WTC11 (cell line): ENCODE data around the gene ROMO1. TPM values are rescaled to one million over a fixed set of nuclear protein-coding genes. Genes with fewer than 3 reads are reported as not detected.
A peak's percentile ranks its signal among the peaks of the same experiment; 100 is the strongest.

ENCODE experiments used
- ATAC-seq: fragments of 200-7000 bp; cut with Tn5 transposase; 2 replicates; pipeline ENCODE4 v1.10.0; 2021; ENCODE audit warnings: mild to moderate bottlenecking, moderate library complexity
- CTCF ChIA-PET: fragments of 300-600 bp; sonication (Branson Sonifier 250); formaldehyde crosslinking; loops from one replicate; lab custom pipeline; 2021; ENCODE audit warnings: antibody characterized with exemption; lab: Charles Lee
- POLR2A ChIA-PET: fragments of 350-600 bp; sonication (Branson Sonifier 250); formaldehyde crosslinking; loops from one replicate; lab custom pipeline; 2021; ENCODE audit warnings: antibody characterized with exemption; lab: Charles Lee
- DNase-seq: peaks from one replicate; pipeline ENCODE4 v3.0.0; 2021; ENCODE audit warnings: low spot score
- H3K27ac Mint-ChIP-seq: 2 replicates; pipeline ENCODE4 v1.8.0; 2021; ENCODE audit warnings: mixed read lengths
- H3K27me3 Mint-ChIP-seq: 2 replicates; pipeline ENCODE4 v1.8.0; 2021; ENCODE audit warnings: low read depth, mild to moderate bottlenecking, moderate library complexity, mixed read lengths
- H3K36me3 Mint-ChIP-seq: 2 replicates; pipeline ENCODE4 v1.8.0; 2021; ENCODE audit warnings: mixed read lengths
- H3K4me1 Mint-ChIP-seq: 2 replicates; pipeline ENCODE4 v1.8.0; 2022; ENCODE audit warnings: mixed read lengths
- H3K4me3 Mint-ChIP-seq: 2 replicates; pipeline ENCODE4 v1.8.0; 2021; ENCODE audit warnings: mild to moderate bottlenecking, moderate library complexity, mixed read lengths
- H3K9me3 Mint-ChIP-seq: 2 replicates; pipeline ENCODE4 v1.8.0; 2021; ENCODE audit warnings: mixed read lengths
- ATF1 ChIP-seq: sonication (generic); formaldehyde crosslinking; IDR thresholded peaks from 2 replicates; pipeline ENCODE4 v1.8.1; 2023; ENCODE audit warnings: mild to moderate bottlenecking, moderate library complexity, missing genetic modification reagents
- ESRRA ChIP-seq: sonication (generic); formaldehyde crosslinking; IDR thresholded peaks from 2 replicates; pipeline ENCODE4 v1.8.1; 2022; ENCODE audit warnings: mild to moderate bottlenecking, missing genetic modification reagents, borderline replicate concordance
- GABPB1 ChIP-seq: sonication (generic); formaldehyde crosslinking; IDR thresholded peaks from 2 replicates; pipeline ENCODE4 v1.8.1; 2023; ENCODE audit warnings: mild to moderate bottlenecking, missing genetic modification reagents
- JUN ChIP-seq: sonication (generic); formaldehyde crosslinking; IDR thresholded peaks from 2 replicates; pipeline ENCODE4 v1.8.0; 2023; ENCODE audit warnings: mild to moderate bottlenecking, missing genetic modification reagents
- KAT7 ChIP-seq: sonication (generic); formaldehyde crosslinking; IDR thresholded peaks from 2 replicates; pipeline ENCODE4 v1.8.1; 2023; ENCODE audit warnings: missing genetic modification reagents, mild to moderate bottlenecking, borderline replicate concordance
- NFATC4 ChIP-seq: fragments of 250-450 bp; sonication (Bioruptor Pico); IDR thresholded peaks from 2 replicates; pipeline ENCODE4 v1.9.0; 2021; ENCODE audit warnings: mild to moderate bottlenecking
- NR2C2 ChIP-seq: sonication (generic); formaldehyde crosslinking; IDR thresholded peaks from 2 replicates; pipeline ENCODE4 v1.8.0; 2022; ENCODE audit warnings: mild to moderate bottlenecking, missing genetic modification reagents
- NR3C1 ChIP-seq: sonication (generic); formaldehyde crosslinking; conservative IDR thresholded peaks from 2 replicates; pipeline ENCODE4 v1.8.1; 2023; ENCODE audit warnings: low read depth, mild to moderate bottlenecking, missing genetic modification reagents
- PRDM15 ChIP-seq: sonication (generic); formaldehyde crosslinking; IDR thresholded peaks from 2 replicates; pipeline ENCODE4 v1.8.0; 2022; ENCODE audit warnings: missing genetic modification reagents
- PRRX2 ChIP-seq: fragments of 250-450 bp; sonication (Bioruptor Pico); IDR thresholded peaks from 2 replicates; pipeline ENCODE4 v1.8.0; 2021; ENCODE audit warnings: mild to moderate bottlenecking
- TEAD4 ChIP-seq: sonication (generic); formaldehyde crosslinking; IDR thresholded peaks from 2 replicates; pipeline ENCODE4 v1.8.0; 2022; ENCODE audit warnings: mild to moderate bottlenecking, missing genetic modification reagents
- ZNF121 ChIP-seq: sonication (generic); formaldehyde crosslinking; IDR thresholded peaks from 2 replicates; pipeline ENCODE4 v1.8.0; 2023; ENCODE audit warnings: missing genetic modification reagents
- ZNF138 ChIP-seq: sonication (generic); formaldehyde crosslinking; conservative IDR thresholded peaks from 2 replicates; pipeline ENCODE4 v1.8.1; 2022; ENCODE audit warnings: mild to moderate bottlenecking, moderate library complexity, missing genetic modification reagents
- ZNF219 ChIP-seq: sonication (generic); formaldehyde crosslinking; IDR thresholded peaks from 2 replicates; pipeline ENCODE4 v1.8.0; 2023; ENCODE audit warnings: missing genetic modification reagents, mild to moderate bottlenecking, borderline replicate concordance
- total RNA-seq: library from RNA; stranded (reverse); gene quantifications from 3 replicates; pipeline ENCODE4 v1.2.3, GENCODE V29; 2021
- TF ChIP-seq, protein P1 (sequence below): sonication (generic); formaldehyde crosslinking; IDR thresholded peaks from 2 replicates; pipeline ENCODE4 v1.8.1; 2022; ENCODE audit warnings: missing genetic modification reagents, borderline replicate concordance
- TF ChIP-seq, protein P2 (sequence below): fragments of 250-450 bp; sonication (Bioruptor Pico); IDR thresholded peaks from 2 replicates; pipeline ENCODE4 v1.9.0; 2021; ENCODE audit warnings: mild to moderate bottlenecking, borderline replicate concordance

The ROMO1 gene
- total RNA-seq, 1 experiment from 2014 or later, result 213 TPM

- CTCF ChIA-PET, result interaction anchor here (1.7 kb wide), 1 partner anchor 33 kb away, joined by 4 read pairs; no protein-coding TSS in a partner anchor
- DNase-seq (no peak), ATAC-seq (peak; percentile 43)
- Mint-ChIP-seq H3K36me3 (peaks cover 25% of the 10 kb centered on the region), H3K4me1 (peaks cover 9% of the 10 kb centered on the region; the same call in 1 of the 2 replicates), H3K27ac (no peak overlapping the region), H3K4me3 (no peak overlapping the region), H3K9me3 (no peaks in the 10 kb centered on the region), H3K27me3 (no peaks in the 10 kb centered on the region)
- POLR2A ChIA-PET, result no interaction called here
- TF ChIP-seq PRDM15, result 0 out of 2 replicates have a peak, but pooled peaks have one; percentile 20
- TF ChIP-seq ESRRA (CRISPR knock-in tag), result no peak
Measured at GRCh38 chr20:35652641-35653429, 46.4 kb upstream of the ROMO1 start.

- no peaks in the 10 kb centered on the region for H3K27me3 Mint-ChIP-seq
- ChIA-PET CTCF (no interaction called here), POLR2A (no interaction called here)
- TF ChIP-seq, protein P1, sequence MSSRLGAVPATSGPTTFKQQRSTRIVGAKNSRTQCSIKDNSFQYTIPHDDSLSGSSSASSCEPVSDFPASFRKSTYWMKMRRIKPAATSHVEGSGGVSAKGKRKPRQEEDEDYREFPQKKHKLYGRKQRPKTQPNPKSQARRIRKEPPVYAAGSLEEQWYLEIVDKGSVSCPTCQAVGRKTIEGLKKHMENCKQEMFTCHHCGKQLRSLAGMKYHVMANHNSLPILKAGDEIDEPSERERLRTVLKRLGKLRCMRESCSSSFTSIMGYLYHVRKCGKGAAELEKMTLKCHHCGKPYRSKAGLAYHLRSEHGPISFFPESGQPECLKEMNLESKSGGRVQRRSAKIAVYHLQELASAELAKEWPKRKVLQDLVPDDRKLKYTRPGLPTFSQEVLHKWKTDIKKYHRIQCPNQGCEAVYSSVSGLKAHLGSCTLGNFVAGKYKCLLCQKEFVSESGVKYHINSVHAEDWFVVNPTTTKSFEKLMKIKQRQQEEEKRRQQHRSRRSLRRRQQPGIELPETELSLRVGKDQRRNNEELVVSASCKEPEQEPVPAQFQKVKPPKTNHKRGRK (CRISPR knock-in tag), result no peak
- TF ChIP-seq JUN (no peak), NR2C2 (CRISPR knock-in tag) (no peak), ESRRA (CRISPR knock-in tag) (no peak), KAT7 (CRISPR knock-in tag) (no peak), PRRX2 (CRISPR knock-in tag) (no peak)
- TF ChIP-seq, protein P2, sequence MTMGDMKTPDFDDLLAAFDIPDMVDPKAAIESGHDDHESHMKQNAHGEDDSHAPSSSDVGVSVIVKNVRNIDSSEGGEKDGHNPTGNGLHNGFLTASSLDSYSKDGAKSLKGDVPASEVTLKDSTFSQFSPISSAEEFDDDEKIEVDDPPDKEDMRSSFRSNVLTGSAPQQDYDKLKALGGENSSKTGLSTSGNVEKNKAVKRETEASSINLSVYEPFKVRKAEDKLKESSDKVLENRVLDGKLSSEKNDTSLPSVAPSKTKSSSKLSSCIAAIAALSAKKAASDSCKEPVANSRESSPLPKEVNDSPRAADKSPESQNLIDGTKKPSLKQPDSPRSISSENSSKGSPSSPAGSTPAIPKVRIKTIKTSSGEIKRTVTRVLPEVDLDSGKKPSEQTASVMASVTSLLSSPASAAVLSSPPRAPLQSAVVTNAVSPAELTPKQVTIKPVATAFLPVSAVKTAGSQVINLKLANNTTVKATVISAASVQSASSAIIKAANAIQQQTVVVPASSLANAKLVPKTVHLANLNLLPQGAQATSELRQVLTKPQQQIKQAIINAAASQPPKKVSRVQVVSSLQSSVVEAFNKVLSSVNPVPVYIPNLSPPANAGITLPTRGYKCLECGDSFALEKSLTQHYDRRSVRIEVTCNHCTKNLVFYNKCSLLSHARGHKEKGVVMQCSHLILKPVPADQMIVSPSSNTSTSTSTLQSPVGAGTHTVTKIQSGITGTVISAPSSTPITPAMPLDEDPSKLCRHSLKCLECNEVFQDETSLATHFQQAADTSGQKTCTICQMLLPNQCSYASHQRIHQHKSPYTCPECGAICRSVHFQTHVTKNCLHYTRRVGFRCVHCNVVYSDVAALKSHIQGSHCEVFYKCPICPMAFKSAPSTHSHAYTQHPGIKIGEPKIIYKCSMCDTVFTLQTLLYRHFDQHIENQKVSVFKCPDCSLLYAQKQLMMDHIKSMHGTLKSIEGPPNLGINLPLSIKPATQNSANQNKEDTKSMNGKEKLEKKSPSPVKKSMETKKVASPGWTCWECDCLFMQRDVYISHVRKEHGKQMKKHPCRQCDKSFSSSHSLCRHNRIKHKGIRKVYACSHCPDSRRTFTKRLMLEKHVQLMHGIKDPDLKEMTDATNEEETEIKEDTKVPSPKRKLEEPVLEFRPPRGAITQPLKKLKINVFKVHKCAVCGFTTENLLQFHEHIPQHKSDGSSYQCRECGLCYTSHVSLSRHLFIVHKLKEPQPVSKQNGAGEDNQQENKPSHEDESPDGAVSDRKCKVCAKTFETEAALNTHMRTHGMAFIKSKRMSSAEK, result no peak
- DNase-seq (no peak), ATAC-seq (no peak)
- peaks cover 9% of the 10 kb centered on the region; the same call in 1 of the 2 replicates for H3K4me1 Mint-ChIP-seq
- H3K4me3 Mint-ChIP-seq, result no peak overlapping the region
- no peak overlapping the region for H3K27ac Mint-ChIP-seq
- no peaks in the 10 kb centered on the region for H3K9me3 Mint-ChIP-seq
- H3K36me3 Mint-ChIP-seq, result peaks cover 20% of the 10 kb centered on the region
Measured at GRCh38 chr20:35653430-35653734, 45.8 kb upstream of the ROMO1 start.

DNA sequence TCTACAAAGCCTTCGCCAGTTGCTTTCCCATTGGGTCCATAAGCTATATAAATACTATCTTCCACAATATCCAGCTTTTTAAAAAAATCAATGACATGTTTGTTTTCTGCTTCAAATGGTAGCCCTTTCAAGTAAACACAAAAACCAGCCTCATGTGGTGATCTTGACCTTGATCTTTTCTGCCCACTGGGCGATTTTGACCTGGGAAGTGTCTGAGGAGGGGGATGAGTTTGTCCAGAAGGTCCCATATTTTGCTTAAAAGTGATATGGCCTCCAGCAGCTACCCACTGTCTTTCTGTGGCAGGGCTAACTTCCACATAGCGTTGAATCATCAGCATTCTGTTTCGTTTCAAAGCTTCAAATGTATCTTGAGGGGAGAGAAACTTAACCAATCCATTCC is 45.3 kb upstream of the ROMO1 start:
- no peak overlapping the region for H3K27ac Mint-ChIP-seq
- no peak for ATAC-seq
- no peak for TF ChIP-seq ATF1 (CRISPR knock-in tag)
- TF ChIP-seq NFATC4 (CRISPR knock-in tag), result no peak
- no peak for TF ChIP-seq ZNF121 (CRISPR knock-in tag)
- no peak for TF ChIP-seq NR3C1
- no peak for TF ChIP-seq ZNF219 (CRISPR knock-in tag)
- TF ChIP-seq GABPB1 (CRISPR knock-in tag), result no peak
- TF ChIP-seq ZNF138 (CRISPR knock-in tag), result no peak
- TF ChIP-seq TEAD4 (CRISPR knock-in tag), result no peak
- TF ChIP-seq, all 79 proteins: peak for 0
- Mint-ChIP-seq H3K27me3 (no peaks in the 10 kb centered on the region), H3K4me3 (no peak overlapping the region), H3K36me3 (peaks cover 17% of the 10 kb centered on the region), H3K4me1 (peaks cover 11% of the 10 kb centered on the region), H3K9me3 (no peaks in the 10 kb centered on the region)
- DNase-seq, result no peak
- CTCF ChIA-PET, result no interaction called here
- POLR2A ChIA-PET, result no interaction called here
